HepG2 (cell line): Measurements from ENCODE around the gene AGER. TPM values are rescaled to one million over a fixed set of nuclear protein-coding genes. Genes with fewer than 3 reads are reported as not detected.

Experiments
- CREM ChIP-seq, 2 experiments: sonication (generic) in 1 of 2; formaldehyde crosslinking in 1 of 2; IDR thresholded peaks; 2 replicates each; pipeline versions ENCODE4 v1.4.0 to v1.6.1; 2016 to 2020; ENCODE audit warnings: antibody characterized with exemption in 1 of 2, mild to moderate bottlenecking in 1 of 2, missing genetic modification reagents in 1 of 2
- EEA1 ChIP-seq: sonication (generic); formaldehyde crosslinking; IDR thresholded peaks from 2 replicates; pipeline ENCODE4 v1.5.1; 2020; ENCODE audit warnings: mild to moderate bottlenecking, missing genetic modification reagents, borderline replicate concordance
- FOSL1 ChIP-seq: sonication (generic); formaldehyde crosslinking; IDR thresholded peaks from 2 replicates; pipeline ENCODE4 v1.9.0; 2021; ENCODE audit warnings: missing genetic modification reagents, borderline replicate concordance
- MIER3 ChIP-seq: IDR thresholded peaks from 2 replicates; pipeline ENCODE4 v1.6.1; 2016; ENCODE audit warnings: missing compliant biosample characterization, borderline replicate concordance
- MYNN ChIP-seq: sonication (generic); formaldehyde crosslinking; IDR thresholded peaks from 2 replicates; pipeline ENCODE4 v1.4.0; 2020; ENCODE audit warnings: mild to moderate bottlenecking, low read depth, missing genetic modification reagents
- REXO4 ChIP-seq: sonication (generic); formaldehyde crosslinking; IDR thresholded peaks from 2 replicates; pipeline ENCODE4 v1.8.0; 2022; ENCODE audit warnings: missing genetic modification reagents, mild to moderate bottlenecking, borderline replicate concordance
- TCF7 ChIP-seq: sonication (generic); IDR thresholded peaks from 2 replicates; pipeline ENCODE4 v1.6.1; 2016; ENCODE audit warnings: antibody characterized with exemption, low read depth
- ZFP36 ChIP-seq: fragments of 150-350 bp; IDR thresholded peaks from 2 replicates; pipeline ENCODE4 v1.6.1; 2018; ENCODE audit warnings: borderline replicate concordance, low read length, low read depth; ENCODE audit not compliant: partially characterized antibody
- ZNF180 ChIP-seq: sonication (generic); formaldehyde crosslinking; IDR thresholded peaks from 2 replicates; pipeline ENCODE4 v1.4.0; 2020; ENCODE audit warnings: low read depth, missing genetic modification reagents, borderline replicate concordance
- ZNF234 ChIP-seq: sonication (generic); formaldehyde crosslinking; conservative IDR thresholded peaks from 2 replicates; pipeline ENCODE4 v1.5.1; 2020; ENCODE audit warnings: mild to moderate bottlenecking, missing genetic modification reagents
- ZNF33B ChIP-seq: sonication (generic); formaldehyde crosslinking; IDR thresholded peaks from 2 replicates; pipeline ENCODE4 v1.5.1; 2020; ENCODE audit warnings: mild to moderate bottlenecking, missing genetic modification reagents
- ZNF34 ChIP-seq: sonication (generic); formaldehyde crosslinking; IDR thresholded peaks from 2 replicates; pipeline ENCODE4 v1.4.0; 2020; ENCODE audit warnings: mild to moderate bottlenecking, missing genetic modification reagents, borderline replicate concordance
- ZNF496 ChIP-seq: sonication (generic); formaldehyde crosslinking; IDR thresholded peaks from 2 replicates; pipeline ENCODE4 v1.8.1; 2023; ENCODE audit warnings: mild to moderate bottlenecking, moderate library complexity, missing genetic modification reagents; ENCODE audit not compliant: insufficient replicate concordance
- ZNF883 ChIP-seq: sonication (generic); formaldehyde crosslinking; IDR thresholded peaks from 2 replicates; pipeline ENCODE4 v1.5.1; 2020; ENCODE audit warnings: mild to moderate bottlenecking, missing genetic modification reagents; ENCODE audit errors: not compliant biosample characterization
- ZSCAN22 ChIP-seq: sonication (generic); formaldehyde crosslinking; IDR thresholded peaks from 2 replicates; pipeline ENCODE4 v1.4.0; 2020; ENCODE audit warnings: mild to moderate bottlenecking, missing genetic modification reagents
- polyA plus RNA-seq, 8 experiments: library from polyadenylated mRNA; depleted of rRNA in 3 of 8; stranded (reverse) in 7 of 8; unstranded in 1 of 8; fragments of >200 nt; fragmentation: Illumina TruSeq in 4 of 8; extraction: Trizol in 4 of 8; gene quantifications; 2 replicates each; pipeline versions ENCODE4 v1.2.1 to v1.2.3, GENCODE V29; 2011 to 2016; ENCODE audit warnings: low read depth in 4 of 8, missing spikeins in 1 of 8, mixed read lengths in 1 of 8; ENCODE audit not compliant: insufficient read depth in 1 of 8
- total RNA-seq, 5 experiments: library from RNA; depleted of rRNA; stranded (reverse); fragments of >200 nt; fragmentation: Illumina TruSeq; extraction: Trizol; gene quantifications; 2 replicates each; pipeline ENCODE4 v1.2.3, GENCODE V29; 2016; ENCODE audit warnings: low read depth in 1 of 5
- TF ChIP-seq, protein P1 (sequence below): sonication (generic); formaldehyde crosslinking; IDR thresholded peaks from 2 replicates; pipeline ENCODE4 v1.4.0; 2020; ENCODE audit warnings: missing genetic modification reagents
- TF ChIP-seq, protein P2 (sequence below): IDR thresholded peaks from 2 replicates; pipeline ENCODE4 v1.6.1; 2016; ENCODE audit warnings: missing biosample characterization, missing genetic modification reagents, low read depth
- TF ChIP-seq, protein P3 (sequence below): sonication (generic); formaldehyde crosslinking; IDR thresholded peaks from 2 replicates; pipeline ENCODE4 v1.4.0; 2020; ENCODE audit warnings: missing genetic modification reagents, borderline replicate concordance
- TF ChIP-seq, protein P4 (sequence below): fragments of 450-650 bp; IDR thresholded peaks from 2 replicates; pipeline ENCODE4 v1.6.1; 2016

The AGER gene
- total and polyA plus RNA-seq, 2 of the 13 experiments (the other 11 are each of a cell fraction or from before 2014, with no cell fraction given), result 1.9 to 5.1 TPM

DNA sequence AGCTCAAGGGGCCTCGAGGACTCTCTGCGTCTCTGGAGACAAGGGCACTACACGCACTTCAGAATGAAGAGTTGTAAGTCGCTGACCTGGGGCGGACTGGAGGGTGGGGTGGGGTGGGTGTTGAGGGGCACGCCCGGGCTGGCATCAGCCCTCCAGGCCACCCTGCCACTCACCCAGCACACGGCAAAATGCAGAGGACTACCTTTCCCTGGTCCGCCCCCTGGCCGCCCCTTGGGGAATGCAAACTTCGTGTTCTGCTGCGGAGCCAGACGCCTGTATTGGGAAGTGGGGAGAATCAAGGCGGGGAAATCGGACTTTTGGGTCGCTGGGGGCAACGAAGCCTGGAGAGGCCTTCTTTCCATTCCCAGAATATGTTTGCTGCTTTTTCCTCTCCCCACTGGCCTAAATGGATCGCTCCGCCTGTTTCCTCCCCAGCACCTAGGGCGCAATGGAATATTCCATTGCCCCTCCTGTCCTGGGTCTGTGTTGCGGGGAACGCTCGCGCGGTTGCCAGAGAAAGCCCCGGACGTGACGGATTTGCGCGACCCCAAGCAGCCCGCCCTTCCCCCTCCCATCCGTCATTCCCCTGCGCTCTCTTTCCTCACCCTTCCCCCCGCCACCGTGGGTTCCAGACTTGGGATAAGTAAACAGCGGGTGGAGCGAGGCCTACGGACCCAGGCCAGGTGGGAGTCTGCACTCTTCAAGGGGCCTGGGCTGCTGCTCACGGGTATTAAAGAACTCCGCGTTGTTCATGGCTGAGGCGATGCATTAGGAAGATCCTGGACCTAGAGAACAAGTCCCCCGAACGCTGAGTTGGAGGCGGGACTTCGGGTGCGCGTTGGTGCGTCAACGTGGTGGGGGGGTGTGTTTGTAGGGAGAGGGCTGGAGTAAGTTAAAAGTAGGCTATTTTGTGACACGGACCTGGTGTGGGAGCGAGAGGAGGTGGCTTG lies 30.2 kb downstream of the AGER start, which contains the start of gene PPT2 (continued):
- TF ChIP-seq FOSL1 (CRISPR knock-in tag), result no peak
- no peak; the same call in 1 of the 2 replicates for TF ChIP-seq ZNF180 (CRISPR knock-in tag)
- TF ChIP-seq, protein P1, sequence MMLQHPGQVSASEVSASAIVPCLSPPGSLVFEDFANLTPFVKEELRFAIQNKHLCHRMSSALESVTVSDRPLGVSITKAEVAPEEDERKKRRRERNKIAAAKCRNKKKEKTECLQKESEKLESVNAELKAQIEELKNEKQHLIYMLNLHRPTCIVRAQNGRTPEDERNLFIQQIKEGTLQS (CRISPR knock-in tag), result peak; percentile 18; the same call in 1 of the 2 replicates
- TF ChIP-seq TCF7, result no peak
- TF ChIP-seq ZNF883 (CRISPR knock-in tag), result peak; percentile 27
- peak; percentile 34; the same call in 1 of the 2 replicates for TF ChIP-seq ZSCAN22
- TF ChIP-seq, protein P2, sequence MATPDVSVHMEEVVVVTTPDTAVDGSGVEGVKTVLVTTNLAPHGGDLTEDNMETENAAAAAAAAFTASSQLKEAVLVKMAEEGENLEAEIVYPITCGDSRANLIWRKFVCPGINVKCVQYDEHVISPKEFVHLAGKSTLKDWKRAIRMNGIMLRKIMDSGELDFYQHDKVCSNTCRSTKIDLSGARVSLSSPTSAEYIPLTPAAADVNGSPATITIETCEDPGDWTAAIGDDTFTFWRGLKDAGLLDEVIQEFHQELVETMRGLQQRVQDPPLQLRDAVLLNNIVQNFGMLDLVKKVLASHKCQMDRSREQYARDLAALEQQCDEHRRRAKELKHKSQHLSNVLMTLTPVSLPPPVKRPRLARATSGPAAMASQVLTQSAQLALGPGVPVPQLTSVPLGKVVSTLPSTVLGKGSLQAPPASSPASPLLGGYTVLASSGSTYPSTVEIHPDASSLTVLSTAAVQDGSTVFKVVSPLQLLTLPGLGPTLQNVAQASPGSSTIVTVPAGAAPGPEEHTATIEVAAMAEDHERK (CRISPR knock-in tag), result 0 out of 2 replicates have a peak, but pooled peaks have one; percentile 14
- TF ChIP-seq ZNF33B (CRISPR knock-in tag), result peak; percentile 81; the same call in 1 of the 2 replicates
- TF ChIP-seq ZNF496 (CRISPR knock-in tag), result no peak
- peak; percentile 70; the same call in 1 of the 2 replicates for TF ChIP-seq REXO4 (CRISPR knock-in tag)
- no peak; the same call in 1 of the 2 replicates for TF ChIP-seq EEA1 (CRISPR knock-in tag)
- TF ChIP-seq ZNF234, result no peak
- TF ChIP-seq MYNN (CRISPR knock-in tag), result peak; percentile 60; the same call in 1 of the 2 replicates
- peak; percentile 54; the same call in 1 of the 2 replicates for TF ChIP-seq MIER3 (CRISPR knock-in tag)
- TF ChIP-seq, protein P3, sequence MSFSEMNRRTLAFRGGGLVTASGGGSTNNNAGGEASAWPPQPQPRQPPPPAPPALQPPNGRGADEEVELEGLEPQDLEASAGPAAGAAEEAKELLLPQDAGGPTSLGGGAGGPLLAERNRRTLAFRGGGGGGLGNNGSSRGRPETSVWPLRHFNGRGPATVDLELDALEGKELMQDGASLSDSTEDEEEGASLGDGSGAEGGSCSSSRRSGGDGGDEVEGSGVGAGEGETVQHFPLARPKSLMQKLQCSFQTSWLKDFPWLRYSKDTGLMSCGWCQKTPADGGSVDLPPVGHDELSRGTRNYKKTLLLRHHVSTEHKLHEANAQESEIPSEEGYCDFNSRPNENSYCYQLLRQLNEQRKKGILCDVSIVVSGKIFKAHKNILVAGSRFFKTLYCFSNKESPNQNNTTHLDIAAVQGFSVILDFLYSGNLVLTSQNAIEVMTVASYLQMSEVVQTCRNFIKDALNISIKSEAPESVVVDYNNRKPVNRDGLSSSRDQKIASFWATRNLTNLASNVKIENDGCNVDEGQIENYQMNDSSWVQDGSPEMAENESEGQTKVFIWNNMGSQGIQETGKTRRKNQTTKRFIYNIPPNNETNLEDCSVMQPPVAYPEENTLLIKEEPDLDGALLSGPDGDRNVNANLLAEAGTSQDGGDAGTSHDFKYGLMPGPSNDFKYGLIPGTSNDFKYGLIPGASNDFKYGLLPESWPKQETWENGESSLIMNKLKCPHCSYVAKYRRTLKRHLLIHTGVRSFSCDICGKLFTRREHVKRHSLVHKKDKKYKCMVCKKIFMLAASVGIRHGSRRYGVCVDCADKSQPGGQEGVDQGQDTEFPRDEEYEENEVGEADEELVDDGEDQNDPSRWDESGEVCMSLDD (CRISPR knock-in tag), result 0 out of 2 replicates have a peak, but pooled peaks have one; percentile 53
- no peak for TF ChIP-seq ZFP36
- TF ChIP-seq ZNF34 (CRISPR knock-in tag), result peak; percentile 92
- TF ChIP-seq CREM (IDR thresholded peaks at IDR 0.05), result peak; percentile 98
- peak; percentile 88 for TF ChIP-seq CREM (CRISPR knock-in tag; IDR thresholded peaks at IDR 0.05)
- TF ChIP-seq, protein P4, sequence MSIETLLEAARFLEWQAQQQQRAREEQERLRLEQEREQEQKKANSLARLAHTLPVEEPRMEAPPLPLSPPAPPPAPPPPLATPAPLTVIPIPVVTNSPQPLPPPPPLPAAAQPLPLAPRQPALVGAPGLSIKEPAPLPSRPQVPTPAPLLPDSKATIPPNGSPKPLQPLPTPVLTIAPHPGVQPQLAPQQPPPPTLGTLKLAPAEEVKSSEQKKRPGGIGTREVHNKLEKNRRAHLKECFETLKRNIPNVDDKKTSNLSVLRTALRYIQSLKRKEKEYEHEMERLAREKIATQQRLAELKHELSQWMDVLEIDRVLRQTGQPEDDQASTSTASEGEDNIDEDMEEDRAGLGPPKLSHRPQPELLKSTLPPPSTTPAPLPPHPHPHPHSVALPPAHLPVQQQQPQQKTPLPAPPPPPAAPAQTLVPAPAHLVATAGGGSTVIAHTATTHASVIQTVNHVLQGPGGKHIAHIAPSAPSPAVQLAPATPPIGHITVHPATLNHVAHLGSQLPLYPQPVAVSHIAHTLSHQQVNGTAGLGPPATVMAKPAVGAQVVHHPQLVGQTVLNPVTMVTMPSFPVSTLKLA, result peak; percentile 45; the same call in 1 of the 2 replicates
